Dedifferentiated amniotic fluid mesenchymal stem cell (primary cell): Measurements from ENCODE around the gene MSRB3.
"Not testable (repeated sequence)": the region's sequence is repeated elsewhere in the genome, so short reads cannot be mapped to it uniquely, and the experiment has no call there.

ENCODE experiments used
- DNase-seq: peaks from one replicate; pipeline ENCODE4 v3.0.0-alpha.2; 2016; ENCODE audit errors: extremely low spot score

Gene MSRB3

DNA sequence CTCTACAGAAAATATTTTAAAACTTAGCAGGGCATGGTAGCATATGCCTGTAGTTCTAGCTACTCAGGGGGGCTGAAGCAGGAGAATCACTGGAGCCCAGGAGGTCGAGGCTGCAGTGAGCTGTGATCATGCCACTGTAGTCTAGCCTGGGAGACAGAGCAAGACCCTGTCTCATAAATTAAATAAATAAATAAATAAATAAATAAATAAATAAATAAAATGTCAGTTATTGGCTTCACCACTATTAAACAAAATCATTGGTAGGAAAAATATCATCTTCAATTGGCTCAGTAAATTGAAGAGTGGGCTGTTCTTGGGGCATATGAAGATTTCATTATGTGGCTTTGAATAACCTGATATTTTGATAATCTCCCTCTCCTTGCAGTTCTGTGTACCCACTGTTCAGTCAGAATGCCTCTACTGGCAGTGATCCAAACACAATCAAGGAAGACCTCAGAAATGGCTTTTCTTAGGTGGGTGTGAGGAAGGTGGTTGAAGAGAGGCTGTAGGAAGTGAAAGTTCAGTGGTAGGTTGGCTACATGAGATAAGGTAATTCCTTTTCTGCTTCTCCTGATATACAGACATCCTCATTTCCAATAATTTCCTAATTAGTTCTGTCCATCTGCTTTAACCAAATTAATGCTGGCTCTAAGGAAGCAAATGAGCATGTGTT lies 175.8 kb downstream of the MSRB3 start:
- DNase-seq, result no peak

DNA sequence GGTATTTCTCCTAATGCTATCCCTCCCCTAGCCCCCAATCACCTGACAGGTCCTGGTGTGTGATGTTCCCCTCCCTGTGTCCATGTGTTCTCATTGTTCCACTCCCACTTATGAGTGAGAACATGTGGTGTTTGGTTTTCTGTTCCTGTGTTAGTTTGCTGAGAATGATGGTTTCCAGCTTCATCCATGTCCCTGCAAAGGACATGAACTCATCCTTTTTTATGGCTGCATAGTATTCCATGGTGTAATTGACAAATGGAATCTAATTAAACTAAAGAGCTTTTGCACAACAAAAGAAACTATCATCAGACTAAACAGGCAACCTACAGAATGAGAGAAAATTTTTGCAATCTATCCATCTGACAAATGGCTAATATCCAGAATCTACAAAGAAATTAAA lies 178.9 kb downstream of the MSRB3 start:
- DNase-seq, result not testable (repeated sequence)

DNA sequence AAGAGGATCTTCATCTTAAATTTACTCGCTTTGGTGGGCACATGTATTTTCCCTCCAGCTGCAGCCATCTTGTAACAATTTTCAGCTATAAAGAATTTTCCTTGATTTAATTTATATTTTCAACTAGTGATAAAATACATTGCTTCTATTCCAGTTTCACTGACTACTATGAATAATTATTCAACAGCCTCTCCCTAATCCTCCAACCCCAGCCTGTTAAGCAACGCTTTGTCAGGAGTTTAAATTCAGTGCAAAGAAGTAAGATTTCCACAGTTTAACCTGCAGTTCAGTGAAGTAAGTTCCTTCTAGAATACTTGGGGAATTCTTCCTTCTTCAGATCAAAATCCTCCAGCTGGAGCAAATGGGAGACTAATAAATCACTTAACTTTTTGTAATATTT lies 180.2 kb downstream of the MSRB3 start:
- no peak for DNase-seq

DNA sequence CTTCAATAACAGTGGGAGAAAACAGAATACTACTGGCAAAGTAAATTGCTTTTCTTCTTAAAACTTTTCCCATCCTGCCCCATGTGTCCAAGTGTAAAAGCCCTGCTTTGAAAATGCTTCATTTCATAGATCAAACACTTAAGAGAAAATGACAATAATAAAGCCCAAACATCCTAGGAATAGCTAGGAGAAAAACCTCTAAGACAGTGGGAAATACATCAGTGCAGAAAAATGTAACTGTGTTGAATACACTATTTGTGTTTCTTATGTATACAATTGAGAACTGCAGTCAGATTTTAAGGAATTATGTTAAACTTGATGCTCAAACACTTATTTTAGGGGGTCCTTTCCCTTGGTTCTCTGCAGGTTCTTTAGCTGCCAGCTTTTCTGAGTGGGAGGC lies 181.1 kb downstream of the MSRB3 start:
- no peak for DNase-seq

DNA sequence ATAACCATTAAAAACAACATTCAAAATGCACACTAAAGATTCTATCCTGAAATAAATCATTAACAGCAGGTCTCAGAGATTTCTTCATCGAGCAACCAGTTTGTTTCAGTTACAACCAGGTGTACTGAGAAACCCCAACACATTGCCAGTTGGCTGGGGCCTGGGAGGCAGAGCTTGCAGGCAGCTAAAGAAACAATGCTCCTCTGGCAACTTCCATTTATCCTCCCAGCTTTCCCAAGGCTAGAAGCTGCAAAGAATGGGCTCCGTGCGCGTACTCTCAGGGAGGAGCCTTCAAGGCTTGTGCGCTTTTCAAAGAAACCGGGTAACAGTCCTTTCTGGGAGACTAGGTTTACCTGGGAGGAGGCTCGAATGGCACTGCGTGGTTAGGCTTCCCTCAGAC lies 181.6 kb downstream of the MSRB3 start:
- DNase-seq, result no peak

DNA sequence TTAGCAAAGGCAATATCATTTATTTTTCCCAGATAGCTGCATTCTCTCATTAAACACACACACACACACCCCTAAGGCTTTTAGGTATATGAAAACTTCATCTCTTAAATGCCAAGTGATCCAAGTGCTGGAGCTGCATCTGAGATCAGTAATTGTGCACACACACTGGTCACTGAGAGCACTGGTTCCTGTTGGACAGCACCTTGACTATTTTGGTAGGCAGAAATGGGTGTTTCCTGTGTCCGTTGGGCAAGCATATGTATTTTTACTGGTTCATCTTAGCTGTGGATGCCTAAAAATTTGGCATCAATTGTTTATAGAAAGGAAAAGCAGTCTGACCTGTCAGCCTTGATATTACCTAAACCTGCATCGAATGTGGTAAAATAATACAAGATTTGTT lies 182.5 kb downstream of the MSRB3 start:
- no peak for DNase-seq

DNA sequence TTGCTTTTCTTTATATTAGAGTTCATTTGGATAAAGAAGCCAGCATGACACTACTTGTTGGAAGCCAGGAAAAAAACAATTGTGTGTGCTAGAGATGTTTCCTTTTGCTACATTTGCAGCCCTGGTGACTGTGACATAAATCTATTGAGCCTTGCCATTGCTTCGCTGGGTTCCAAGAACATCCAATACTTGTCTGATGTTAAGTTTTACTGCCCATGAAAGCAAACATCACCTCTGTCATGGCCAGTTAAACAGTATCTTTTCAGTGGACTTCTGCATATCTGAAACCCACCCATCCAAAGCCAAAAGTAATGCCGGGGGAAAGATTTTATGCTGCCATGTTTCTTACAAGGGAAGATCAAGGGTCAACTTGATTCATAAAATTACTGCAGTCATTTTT lies 184.0 kb downstream of the MSRB3 start:
- DNase-seq, result no peak

DNA sequence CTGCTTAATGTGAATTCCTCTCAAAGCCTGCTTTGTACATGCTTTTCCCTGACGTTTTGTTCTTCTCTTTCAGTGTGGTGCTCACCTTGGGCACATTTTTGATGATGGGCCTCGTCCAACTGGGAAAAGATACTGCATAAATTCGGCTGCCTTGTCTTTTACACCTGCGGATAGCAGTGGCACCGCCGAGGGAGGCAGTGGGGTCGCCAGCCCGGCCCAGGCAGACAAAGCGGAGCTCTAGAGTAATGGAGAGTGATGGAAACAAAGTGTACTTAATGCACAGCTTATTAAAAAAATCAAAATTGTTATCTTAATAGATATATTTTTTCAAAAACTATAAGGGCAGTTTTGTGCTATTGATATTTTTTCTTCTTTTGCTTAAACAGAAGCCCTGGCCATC lies 184.6 kb downstream of the MSRB3 start:
- no peak for DNase-seq

DNA sequence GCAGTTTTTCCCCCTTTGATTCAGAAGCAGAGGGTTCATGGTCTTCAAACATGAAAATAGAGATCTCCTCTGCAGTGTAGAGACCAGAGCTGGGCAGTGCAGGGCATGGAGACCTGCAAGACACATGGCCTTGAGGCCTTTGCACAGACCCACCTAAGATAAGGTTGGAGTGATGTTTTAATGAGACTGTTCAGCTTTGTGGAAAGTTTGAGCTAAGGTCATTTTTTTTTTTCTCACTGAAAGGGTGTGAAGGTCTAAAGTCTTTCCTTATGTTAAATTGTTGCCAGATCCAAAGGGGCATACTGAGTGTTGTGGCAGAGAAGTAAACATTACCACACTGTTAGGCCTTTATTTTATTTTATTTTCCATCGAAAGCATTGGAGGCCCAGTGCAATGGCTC lies 185.1 kb downstream of the MSRB3 start:
- DNase-seq, result no peak

DNA sequence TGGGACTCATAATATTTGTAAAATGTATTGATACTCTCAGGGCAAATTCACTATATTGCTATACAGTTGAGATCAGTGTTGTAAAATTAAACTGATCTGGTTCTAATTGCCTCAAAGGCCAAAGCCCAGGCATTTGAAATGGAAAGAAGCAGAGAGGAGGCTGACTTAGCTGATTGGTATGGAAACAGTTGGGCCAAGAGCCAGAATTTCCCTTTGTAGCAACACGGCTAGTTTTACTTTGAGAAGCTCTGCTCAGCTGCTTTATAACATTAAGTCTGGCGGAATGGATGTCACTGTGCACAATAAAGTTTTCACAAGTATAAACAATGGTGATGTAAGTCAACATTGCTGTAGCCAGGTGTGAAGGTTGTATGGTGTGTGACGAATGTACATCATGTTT lies 186.4 kb downstream of the MSRB3 start:
- peak; percentile 95 for DNase-seq

DNA sequence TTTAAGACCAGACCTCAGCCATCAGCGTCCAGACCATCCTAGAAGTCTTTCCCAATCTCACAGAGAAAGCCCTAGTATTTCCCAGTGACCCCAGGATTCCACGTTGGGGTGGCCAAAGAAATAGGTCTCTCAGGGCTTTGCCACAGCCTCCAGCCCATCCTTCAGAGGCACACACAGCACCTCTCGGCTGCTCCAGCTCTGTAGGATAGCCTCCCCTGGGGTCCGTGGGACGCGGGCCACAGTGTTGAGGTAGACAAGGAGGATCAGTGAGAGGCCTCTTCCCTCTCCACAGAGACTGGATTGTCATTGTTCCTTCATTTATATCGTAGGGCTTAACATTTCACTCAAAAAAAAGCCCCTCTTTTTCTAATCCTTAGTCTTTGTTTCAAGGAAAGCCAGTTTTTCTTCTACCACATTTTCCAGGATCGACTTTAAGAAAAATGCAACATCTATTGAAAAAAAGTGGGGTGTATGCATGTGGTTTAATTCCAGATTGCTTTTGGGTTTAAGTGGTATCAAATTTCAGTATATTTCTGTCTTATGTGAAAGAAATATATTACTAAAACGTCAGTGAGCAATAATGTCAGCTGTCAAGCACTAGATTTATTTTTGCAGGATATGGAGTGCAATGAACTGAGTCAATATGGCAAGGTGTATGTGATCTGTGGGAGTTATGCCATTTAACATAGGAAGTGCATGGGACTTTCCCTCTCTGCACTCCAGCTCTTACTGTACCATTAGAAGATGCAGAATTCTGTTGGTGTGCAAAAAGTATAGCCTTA lies 187.5 kb downstream of the MSRB3 start:
- no peak for DNase-seq

DNA sequence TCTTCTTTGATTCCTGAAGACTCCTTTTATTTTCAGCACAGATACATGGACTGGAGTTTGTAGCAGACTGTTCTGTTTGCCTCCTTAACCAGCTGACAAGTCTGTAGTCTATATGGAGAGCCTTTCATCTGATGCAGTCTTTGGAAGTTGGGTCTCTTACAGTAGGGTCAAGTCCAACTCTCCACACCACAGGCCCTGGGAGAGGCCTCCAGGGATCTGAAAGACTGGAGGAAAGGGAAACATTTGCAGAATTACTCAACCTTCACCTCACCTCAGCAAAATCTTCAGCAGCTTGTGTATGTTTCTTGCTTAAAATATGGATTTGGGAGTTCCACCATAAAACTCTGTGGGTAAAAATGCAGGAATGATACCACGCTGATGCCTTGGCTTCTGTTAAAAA lies 188.4 kb downstream of the MSRB3 start:
- no peak for DNase-seq

DNA sequence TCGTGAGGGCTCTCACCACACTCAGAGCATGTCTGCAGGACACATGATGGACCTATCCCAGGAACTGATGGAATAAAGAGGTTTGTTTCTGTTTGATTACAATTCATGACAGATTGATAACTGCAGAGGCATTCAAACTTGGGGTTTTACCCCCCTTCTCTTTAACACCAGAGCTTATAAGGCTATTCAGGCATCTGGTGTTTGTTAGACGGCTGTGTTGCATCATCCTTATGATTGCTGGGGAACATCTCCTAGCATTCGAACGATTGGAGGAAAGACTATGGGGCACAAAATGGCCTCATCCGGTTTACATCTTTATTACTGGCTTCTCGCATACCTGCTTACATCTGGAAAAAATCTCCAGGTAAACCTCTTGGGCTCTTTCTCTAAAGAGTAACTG lies 191.8 kb downstream of the MSRB3 start:
- DNase-seq, result no peak

DNA sequence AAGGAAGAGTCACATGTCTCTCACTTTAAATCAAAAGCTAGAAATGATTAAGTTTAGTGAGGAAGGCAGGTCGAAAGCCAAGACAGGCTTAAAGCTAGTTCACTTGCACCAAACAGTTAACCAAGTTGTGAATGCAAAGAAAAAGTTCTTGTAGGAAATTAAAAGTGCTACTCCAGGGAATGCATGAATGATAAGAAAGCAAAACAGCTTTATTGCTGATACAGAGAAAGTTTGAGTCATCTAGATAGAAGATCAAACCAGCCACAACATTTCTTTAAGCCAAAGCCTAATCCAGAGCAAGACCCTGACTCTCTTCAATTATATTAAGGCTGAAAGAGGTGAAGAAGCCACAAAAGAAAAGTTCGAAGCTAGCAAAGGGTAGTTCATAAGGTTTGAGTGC lies 193.6 kb downstream of the MSRB3 start:
- no peak for DNase-seq

DNA sequence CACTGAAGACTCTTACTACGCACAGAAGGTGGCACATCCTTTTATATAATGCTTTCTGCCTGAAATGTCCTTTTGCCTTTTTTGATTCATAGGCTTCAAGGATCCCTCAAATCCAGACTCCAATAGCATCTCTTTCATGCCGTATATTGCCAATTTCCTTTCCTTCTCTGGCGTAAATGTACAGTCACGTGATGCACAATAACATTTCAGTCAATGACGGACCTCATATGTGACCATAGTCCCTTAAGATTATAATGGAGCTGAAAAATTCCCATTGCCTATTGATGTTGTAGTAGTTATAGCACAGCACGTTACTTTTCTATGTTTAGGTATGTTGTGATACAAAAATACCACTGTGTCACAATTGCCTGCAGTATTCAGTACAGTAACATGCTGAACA lies 196.3 kb downstream of the MSRB3 start:
- no peak for DNase-seq

DNA sequence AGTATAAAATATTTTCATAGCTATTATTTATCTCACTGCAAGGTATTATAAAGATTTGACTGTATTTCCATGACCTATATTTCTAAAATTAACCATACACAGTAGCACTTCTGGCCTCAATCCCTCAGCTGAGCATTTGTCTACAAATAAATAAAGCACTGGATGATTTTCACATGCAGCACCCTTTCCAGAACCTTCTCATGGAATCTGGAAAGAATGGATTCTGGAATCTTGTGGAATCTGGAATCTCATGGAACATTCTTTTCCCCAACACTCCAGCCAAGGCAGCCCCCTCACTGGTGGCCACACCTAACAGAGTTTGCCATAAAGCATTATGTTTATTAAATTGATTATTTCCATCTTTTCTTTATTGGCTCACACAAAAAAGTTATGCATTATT lies 199.2 kb downstream of the MSRB3 start:
- DNase-seq, result no peak

DNA sequence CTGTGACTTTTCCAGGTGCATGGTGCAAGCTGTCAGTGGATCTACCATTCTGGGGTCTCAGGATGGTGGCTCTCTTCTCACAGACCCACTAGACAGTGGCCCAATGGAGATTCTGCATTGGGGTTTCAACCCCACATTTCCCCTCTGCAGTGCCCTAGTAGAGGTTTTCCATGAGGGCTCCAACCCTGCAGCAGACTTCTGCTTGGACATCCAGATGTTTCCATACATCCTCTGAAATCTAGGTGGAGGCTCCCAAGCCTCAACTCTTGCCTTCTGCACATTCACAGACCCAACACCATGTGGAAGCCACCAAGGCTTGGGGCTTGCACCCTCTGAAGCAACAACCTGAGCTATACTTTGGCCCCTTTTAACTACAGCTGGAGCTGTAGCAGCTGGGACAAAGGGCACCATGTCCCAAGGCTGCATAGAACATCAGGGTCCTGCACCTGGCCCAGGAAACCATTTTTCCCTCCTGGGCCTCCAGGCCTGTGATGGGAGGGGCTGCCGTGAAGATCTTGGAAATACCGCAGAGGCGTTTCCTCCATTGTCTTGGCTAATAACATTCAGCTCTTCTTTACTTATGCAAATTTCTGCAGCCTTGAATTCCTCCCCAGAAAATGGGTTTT lies 205.5 kb downstream of the MSRB3 start:
- DNase-seq, result not testable (repeated sequence)

DNA sequence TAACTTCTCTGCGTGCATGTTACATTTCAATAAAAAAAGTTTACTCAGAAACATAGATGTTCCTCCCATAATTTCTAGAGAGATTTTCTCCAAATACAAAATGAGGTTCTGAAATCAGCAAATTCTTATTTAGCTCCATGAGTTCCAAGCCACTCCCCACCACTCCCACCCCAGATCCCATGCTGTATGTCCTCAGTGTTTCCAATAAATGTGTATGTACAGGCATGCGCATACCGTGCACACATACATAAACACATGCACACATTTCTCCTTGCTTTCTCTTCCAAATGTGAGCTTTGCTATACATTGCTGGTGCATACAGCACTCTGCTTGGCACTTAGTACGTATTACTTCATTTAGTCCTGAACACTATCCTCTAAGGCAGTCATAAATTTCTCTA lies 209.7 kb downstream of the MSRB3 start:
- no peak for DNase-seq

DNA sequence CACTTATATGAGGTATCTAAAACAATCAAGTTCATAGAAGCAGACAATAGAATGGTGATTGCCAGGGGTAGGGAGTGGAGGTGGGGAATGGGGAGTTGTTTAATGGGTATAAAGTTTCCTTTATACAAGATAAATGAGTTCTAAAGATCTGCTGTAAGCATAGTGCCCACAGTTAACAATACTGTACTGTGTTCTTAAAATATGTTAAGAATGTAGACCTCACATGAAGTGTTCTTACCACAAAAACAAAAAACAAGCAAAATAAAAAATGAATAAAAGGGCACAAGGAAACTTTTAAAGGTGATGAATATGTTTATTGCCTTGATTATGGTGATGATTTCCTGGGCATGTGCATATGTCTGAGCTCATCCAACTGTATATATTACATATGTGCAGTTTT lies 211.8 kb downstream of the MSRB3 start:
- DNase-seq, result no peak

DNA sequence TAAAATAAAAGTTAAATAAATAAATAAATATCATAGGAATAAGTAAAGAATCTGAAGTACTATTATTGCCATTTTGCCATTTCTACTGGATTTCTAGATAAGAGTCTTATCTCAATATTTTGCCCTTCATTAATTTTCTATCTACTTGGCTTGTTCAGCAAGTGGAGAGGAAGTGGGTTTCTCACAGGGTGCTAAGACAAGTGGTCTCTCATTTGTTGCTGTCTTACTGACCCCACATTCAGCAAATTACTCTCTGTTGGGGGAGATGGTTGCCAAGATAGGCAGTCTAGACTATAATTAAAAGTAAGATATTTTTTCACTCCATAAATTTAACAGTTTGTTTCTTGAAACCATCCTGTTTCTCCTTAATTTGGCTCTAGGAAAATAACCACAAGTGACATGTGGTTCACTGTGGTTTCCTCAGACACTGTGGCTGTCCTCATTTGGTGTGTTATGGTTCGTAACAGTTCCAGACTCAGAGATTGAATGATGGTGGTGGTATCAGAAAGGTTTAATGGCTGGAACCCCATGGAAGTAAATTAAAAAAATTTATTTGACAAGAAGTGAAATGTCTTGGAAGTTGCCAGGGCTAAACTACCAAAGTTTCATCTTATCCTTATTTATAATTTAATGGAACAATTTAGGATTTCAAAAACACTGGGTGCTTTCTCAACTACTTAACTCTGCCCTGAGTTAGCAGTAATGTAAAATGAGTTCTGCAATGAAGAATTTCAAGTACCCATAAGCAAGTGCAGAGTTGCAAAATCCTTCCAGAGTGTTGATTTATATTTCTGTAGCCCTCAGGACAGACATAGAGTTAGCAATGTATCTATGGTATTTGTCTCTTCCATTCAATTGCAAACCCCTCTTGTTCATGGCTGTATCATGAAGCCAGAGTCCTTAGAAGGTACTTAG lies 214.8 kb downstream of the MSRB3 start:
- DNase-seq, result no peak

DNA sequence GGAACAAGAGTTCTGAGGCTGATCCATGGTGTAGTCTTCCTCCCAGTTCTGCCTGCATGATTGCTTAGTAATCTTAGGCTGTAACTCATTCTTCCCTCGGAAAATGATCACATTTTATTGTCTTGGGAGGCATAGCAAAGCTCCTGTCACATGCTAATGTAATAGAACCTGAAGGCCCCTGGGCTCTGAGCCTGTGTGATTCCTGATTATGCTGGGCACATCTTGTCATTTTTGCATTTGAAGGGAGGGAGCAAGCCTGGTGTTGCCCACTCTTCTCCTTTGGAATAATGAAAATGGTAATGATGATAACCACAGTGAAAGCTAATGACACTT lies 215.4 kb downstream of the MSRB3 start:
- no peak for DNase-seq

DNA sequence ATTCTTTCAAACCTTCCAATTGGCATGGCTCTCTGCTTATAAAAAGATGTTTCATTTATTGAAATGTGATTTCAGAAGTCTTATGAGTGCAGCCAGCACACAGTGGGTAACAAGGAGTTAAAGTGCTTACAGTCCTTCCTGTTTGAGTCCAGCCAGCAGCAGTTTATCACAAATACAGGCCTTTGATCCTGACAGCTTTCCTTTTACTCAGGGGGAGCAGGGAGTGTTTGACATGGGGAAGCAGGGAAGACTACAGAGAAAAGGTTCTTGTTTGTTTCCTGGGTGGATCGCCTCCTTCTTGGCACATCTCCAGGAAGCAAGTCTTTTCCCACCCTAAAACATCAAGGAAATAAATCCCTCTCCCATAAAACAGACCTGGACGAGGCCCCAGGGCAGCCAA lies 216.1 kb downstream of the MSRB3 start:
- no peak for DNase-seq
